ENCODE results near the gene PLEKHA7. TPM values are rescaled to one million over a fixed set of nuclear protein-coding genes. Genes with fewer than 3 reads are reported as not detected.
A peak's percentile ranks its signal among the peaks of the same experiment; 100 is the strongest.

Gene PLEKHA7
- total and polyA plus RNA-seq, 2 of the 13 experiments (the other 11 are each of a cell fraction or from before 2014, with no cell fraction given) = 17.5 to 18.7 TPM

DNA sequence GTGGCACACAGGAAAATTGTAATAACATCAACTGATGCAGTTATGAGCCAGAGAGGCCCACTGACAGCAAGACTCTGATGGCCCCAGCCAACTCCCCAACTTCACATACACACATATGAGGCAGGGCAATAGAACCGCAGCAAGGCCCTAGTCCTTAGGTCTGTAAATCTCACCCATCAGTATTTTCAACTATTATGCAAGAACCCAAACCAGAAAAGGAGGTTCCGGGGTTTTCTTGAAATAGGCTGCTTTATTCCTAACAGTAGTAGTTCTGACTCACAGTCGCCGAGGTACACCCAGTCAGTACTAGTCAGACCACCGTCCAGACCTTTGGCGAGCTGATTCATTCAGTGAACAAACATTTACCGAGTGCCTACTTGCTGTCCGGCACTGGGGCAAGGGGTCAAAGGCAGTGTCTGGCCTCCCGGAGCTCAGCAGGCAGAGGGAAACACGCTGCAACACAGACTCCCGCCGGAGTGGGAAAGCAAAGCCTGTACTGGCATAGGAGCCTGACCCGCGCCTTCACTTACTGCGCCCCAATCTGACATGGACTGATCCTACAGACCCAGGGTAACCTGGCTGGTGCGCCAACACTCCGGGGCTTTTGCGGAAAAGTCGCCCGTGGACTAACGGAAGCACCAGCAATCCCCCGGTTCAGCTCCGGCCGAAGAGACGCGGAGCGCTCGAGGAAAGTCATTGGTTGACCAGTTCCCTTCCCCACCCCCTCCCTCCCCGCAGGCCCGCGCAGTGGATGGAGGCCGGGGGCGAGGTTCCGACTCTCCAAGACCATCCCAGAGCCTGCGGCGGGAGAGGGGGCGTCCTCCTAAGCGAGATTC is 1.3 kb downstream of the PLEKHA7 start (continued):
- TF ChIP-seq, protein P1, sequence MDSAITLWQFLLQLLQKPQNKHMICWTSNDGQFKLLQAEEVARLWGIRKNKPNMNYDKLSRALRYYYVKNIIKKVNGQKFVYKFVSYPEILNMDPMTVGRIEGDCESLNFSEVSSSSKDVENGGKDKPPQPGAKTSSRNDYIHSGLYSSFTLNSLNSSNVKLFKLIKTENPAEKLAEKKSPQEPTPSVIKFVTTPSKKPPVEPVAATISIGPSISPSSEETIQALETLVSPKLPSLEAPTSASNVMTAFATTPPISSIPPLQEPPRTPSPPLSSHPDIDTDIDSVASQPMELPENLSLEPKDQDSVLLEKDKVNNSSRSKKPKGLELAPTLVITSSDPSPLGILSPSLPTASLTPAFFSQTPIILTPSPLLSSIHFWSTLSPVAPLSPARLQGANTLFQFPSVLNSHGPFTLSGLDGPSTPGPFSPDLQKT (CRISPR knock-in tag; IDR thresholded peaks at IDR 0.05; ENCODE audit: borderline replicate concordance) = no peak
- TF ChIP-seq ZNF782 (CRISPR knock-in tag; IDR thresholded peaks at IDR 0.05; ENCODE audit: borderline replicate concordance) = no peak; the same call in 1 of the 2 replicates
- TF ChIP-seq, protein P2, sequence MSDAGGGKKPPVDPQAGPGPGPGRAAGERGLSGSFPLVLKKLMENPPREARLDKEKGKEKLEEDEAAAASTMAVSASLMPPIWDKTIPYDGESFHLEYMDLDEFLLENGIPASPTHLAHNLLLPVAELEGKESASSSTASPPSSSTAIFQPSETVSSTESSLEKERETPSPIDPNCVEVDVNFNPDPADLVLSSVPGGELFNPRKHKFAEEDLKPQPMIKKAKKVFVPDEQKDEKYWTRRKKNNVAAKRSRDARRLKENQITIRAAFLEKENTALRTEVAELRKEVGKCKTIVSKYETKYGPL (CRISPR knock-in tag; IDR thresholded peaks at IDR 0.05) = no peak
- TF ChIP-seq, protein P3, sequence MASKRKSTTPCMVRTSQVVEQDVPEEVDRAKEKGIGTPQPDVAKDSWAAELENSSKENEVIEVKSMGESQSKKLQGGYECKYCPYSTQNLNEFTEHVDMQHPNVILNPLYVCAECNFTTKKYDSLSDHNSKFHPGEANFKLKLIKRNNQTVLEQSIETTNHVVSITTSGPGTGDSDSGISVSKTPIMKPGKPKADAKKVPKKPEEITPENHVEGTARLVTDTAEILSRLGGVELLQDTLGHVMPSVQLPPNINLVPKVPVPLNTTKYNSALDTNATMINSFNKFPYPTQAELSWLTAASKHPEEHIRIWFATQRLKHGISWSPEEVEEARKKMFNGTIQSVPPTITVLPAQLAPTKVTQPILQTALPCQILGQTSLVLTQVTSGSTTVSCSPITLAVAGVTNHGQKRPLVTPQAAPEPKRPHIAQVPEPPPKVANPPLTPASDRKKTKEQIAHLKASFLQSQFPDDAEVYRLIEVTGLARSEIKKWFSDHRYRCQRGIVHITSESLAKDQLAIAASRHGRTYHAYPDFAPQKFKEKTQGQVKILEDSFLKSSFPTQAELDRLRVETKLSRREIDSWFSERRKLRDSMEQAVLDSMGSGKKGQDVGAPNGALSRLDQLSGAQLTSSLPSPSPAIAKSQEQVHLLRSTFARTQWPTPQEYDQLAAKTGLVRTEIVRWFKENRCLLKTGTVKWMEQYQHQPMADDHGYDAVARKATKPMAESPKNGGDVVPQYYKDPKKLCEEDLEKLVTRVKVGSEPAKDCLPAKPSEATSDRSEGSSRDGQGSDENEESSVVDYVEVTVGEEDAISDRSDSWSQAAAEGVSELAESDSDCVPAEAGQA (IDR thresholded peaks at IDR 0.05; ENCODE audit: low read depth) = peak; percentile 52; the same call in 1 of the 2 replicates
- TF ChIP-seq, protein P3 (CRISPR knock-in tag; IDR thresholded peaks at IDR 0.05; ENCODE audit: borderline replicate concordance) = no peak
- TF ChIP-seq, protein P4, sequence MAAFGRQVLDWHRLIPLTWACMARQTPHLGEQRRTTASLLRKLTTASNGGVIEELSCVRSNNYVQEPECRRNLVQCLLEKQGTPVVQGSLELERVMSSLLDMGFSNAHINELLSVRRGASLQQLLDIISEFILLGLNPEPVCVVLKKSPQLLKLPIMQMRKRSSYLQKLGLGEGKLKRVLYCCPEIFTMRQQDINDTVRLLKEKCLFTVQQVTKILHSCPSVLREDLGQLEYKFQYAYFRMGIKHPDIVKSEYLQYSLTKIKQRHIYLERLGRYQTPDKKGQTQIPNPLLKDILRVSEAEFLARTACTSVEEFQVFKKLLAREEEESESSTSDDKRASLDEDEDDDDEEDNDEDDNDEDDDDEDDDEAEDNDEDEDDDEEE (CRISPR knock-in tag; IDR thresholded peaks at IDR 0.05) = no peak
- TF ChIP-seq, protein P5, sequence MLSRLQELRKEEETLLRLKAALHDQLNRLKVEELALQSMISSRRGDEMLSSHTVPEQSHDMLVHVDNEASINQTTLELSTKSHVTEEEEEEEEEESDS (CRISPR knock-in tag; IDR thresholded peaks at IDR 0.05; ENCODE audit: borderline replicate concordance) = no peak
- TF ChIP-seq CEBPG (CRISPR knock-in tag; IDR thresholded peaks at IDR 0.05) = 0 out of 2 replicates have a peak, but pooled peaks have one; percentile 38
- TF ChIP-seq ZBTB1 (CRISPR knock-in tag; IDR thresholded peaks at IDR 0.05; ENCODE audit: borderline replicate concordance) = no peak
- 0 out of 2 replicates have a peak, but pooled peaks have one; percentile 75 for TF ChIP-seq ZNF605 (CRISPR knock-in tag; IDR thresholded peaks at IDR 0.05)
- no peak for TF ChIP-seq ZNF235 (CRISPR knock-in tag; IDR thresholded peaks at IDR 0.05; ENCODE audit: borderline replicate concordance)
- TF ChIP-seq PHF21A (CRISPR knock-in tag; IDR thresholded peaks at IDR 0.05) = peak; percentile 93
- peak; percentile 21; the same call in 1 of the 2 replicates for TF ChIP-seq RAD21 (CRISPR knock-in tag; IDR thresholded peaks at IDR 0.05)
- TF ChIP-seq, protein P6, sequence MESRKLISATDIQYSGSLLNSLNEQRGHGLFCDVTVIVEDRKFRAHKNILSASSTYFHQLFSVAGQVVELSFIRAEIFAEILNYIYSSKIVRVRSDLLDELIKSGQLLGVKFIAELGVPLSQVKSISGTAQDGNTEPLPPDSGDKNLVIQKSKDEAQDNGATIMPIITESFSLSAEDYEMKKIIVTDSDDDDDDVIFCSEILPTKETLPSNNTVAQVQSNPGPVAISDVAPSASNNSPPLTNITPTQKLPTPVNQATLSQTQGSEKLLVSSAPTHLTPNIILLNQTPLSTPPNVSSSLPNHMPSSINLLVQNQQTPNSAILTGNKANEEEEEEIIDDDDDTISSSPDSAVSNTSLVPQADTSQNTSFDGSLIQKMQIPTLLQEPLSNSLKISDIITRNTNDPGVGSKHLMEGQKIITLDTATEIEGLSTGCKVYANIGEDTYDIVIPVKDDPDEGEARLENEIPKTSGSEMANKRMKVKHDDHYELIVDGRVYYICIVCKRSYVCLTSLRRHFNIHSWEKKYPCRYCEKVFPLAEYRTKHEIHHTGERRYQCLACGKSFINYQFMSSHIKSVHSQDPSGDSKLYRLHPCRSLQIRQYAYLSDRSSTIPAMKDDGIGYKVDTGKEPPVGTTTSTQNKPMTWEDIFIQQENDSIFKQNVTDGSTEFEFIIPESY (CRISPR knock-in tag; IDR thresholded peaks at IDR 0.05) = no peak
- TF ChIP-seq ELF3 (CRISPR knock-in tag; IDR thresholded peaks at IDR 0.05) = peak; percentile 69
- TF ChIP-seq KDM5B (CRISPR knock-in tag; IDR thresholded peaks at IDR 0.05; ENCODE audit: borderline replicate concordance) = peak; percentile 74; the same call in 1 of the 2 replicates
- no peak for TF ChIP-seq CAMTA2 (CRISPR knock-in tag; IDR thresholded peaks at IDR 0.05; ENCODE audit: borderline replicate concordance)
